Ishikawa (cell line): Measurements from ENCODE around the gene MFGE8.

Experiments
- CEBPB ChIP-seq: IDR thresholded peaks from 2 replicates; pipeline ENCODE4 v1.6.1; 2012
- CREB1 ChIP-seq: IDR thresholded peaks from 2 replicates; pipeline ENCODE4 v1.6.1; 2012; ENCODE audit warnings: low read depth
- EGR1 ChIP-seq: IDR thresholded peaks from 2 replicates; pipeline ENCODE4 v1.6.1; 2012
- EP300 ChIP-seq: IDR thresholded peaks from 2 replicates; pipeline ENCODE4 v1.6.1; 2012; ENCODE audit warnings: borderline replicate concordance
- FOXM1 ChIP-seq: IDR thresholded peaks from 2 replicates; pipeline ENCODE4 v1.6.1; 2012; ENCODE audit warnings: low read depth, borderline replicate concordance
- MAX ChIP-seq: IDR thresholded peaks from 2 replicates; pipeline ENCODE4 v1.6.1; 2012
- NFIC ChIP-seq: IDR thresholded peaks from 2 replicates; pipeline ENCODE4 v1.6.1; 2012
- RAD21 ChIP-seq: IDR thresholded peaks from 2 replicates; pipeline ENCODE4 v1.6.1; 2012; ENCODE audit warnings: low read depth
- REST ChIP-seq: IDR thresholded peaks from 2 replicates; pipeline ENCODE4 v1.6.1; 2012; ENCODE audit warnings: low read depth, mild to moderate bottlenecking
- TAF1 ChIP-seq: IDR thresholded peaks from 2 replicates; pipeline ENCODE4 v1.6.1; 2012; ENCODE audit warnings: low read depth, mild to moderate bottlenecking
- TCF12 ChIP-seq: IDR thresholded peaks from 2 replicates; pipeline ENCODE4 v1.6.1; 2012; ENCODE audit warnings: low read depth
- TEAD4 ChIP-seq: IDR thresholded peaks from 2 replicates; pipeline ENCODE4 v1.6.1; 2012
- USF1 ChIP-seq: IDR thresholded peaks from 2 replicates; pipeline ENCODE4 v1.6.1; 2012
- YY1 ChIP-seq: IDR thresholded peaks from 2 replicates; pipeline ENCODE4 v1.6.1; 2012; ENCODE audit warnings: low read depth
- ZBTB7A ChIP-seq: IDR thresholded peaks from 2 replicates; pipeline ENCODE4 v1.6.1; 2012; ENCODE audit warnings: low read depth

Gene MFGE8

GRCh38 chr15:88898736-88899135 is 14.4 kb downstream of the MFGE8 start:
- TF ChIP-seq MAX, result 0 out of 2 replicates have a peak, but pooled peaks have one; percentile 22
- TF ChIP-seq EGR1, result no peak
- no peak for TF ChIP-seq TEAD4

GRCh38 chr15:88897456-88898194 is 15.6 kb downstream of the MFGE8 start:
- TF ChIP-seq TCF12, result peak; percentile 72
- TF ChIP-seq FOXM1, result peak; percentile 85
- TF ChIP-seq ZBTB7A, result peak; percentile 87
- TF ChIP-seq YY1, result no peak
- peak; percentile 26; the same call in 1 of the 2 replicates for TF ChIP-seq RAD21
- TF ChIP-seq MAX, result peak; percentile 17; the same call in 1 of the 2 replicates
- TF ChIP-seq TEAD4, result peak; percentile 81
- peak; percentile 90 for TF ChIP-seq EP300
- peak; percentile 78 for TF ChIP-seq NFIC
- no peak; the same call in 1 of the 2 replicates for TF ChIP-seq TAF1
- no peak for TF ChIP-seq CEBPB

- TF ChIP-seq EP300 (no peak), TEAD4 (no peak), REST (no peak), NFIC (no peak), EGR1 (no peak), ZBTB7A (no peak), TCF12 (no peak), FOXM1 (no peak), YY1 (no peak), CEBPB (no peak), RAD21 (no peak), CREB1 (no peak), TAF1 (no peak; the same call in 1 of the 2 replicates), USF1 (no peak)
Measured at GRCh38 chr15:88897142-88897455, 16.1 kb downstream of the MFGE8 start.

- no peak for TF ChIP-seq TAF1
- TF ChIP-seq CREB1, result no peak
- no peak for TF ChIP-seq CEBPB
- no peak for TF ChIP-seq TEAD4
- TF ChIP-seq TCF12, result no peak; the same call in 1 of the 2 replicates
- no peak for TF ChIP-seq EGR1
- no peak for TF ChIP-seq NFIC
- TF ChIP-seq FOXM1, result no peak
- TF ChIP-seq MAX, result no peak
- TF ChIP-seq ZBTB7A, result no peak
- no peak for TF ChIP-seq RAD21
- TF ChIP-seq REST, result no peak
- TF ChIP-seq EP300, result no peak
- no peak for TF ChIP-seq USF1
- no peak for TF ChIP-seq YY1
Measured at GRCh38 chr15:88896333-88897033, 16.7 kb downstream of the MFGE8 start.

- TF ChIP-seq NFIC (no peak), MAX (peak; percentile 77), FOXM1 (0 out of 2 replicates have a peak, but pooled peaks have one; percentile 25), RAD21 (no peak), EGR1 (no peak), USF1 (no peak), TAF1 (0 out of 2 replicates have a peak, but pooled peaks have one; percentile 20), YY1 (no peak), CEBPB (no peak), REST (no peak), TEAD4 (no peak), CREB1 (no peak), ZBTB7A (peak; percentile 95), TCF12 (no peak)
Measured at GRCh38 chr15:88894819-88895767, 18.1 kb downstream of the MFGE8 start, which contains the start of gene HAPLN3. Gene HAPLN3, minus strand, starts transcription at chr15:88895544. Its CDS starts 8,246 bp downstream, at chr15:88887298.
